HCT116 (cell line): ENCODE measurements around the gene GRID2.

ENCODE experiments used
- ATF3 ChIP-seq: IDR thresholded peaks from 2 replicates; pipeline ENCODE4 v1.6.1; 2012
- CBX3 ChIP-seq: IDR thresholded peaks from 2 replicates; pipeline ENCODE4 v1.6.1; 2012; ENCODE audit warnings: low read depth
- CTCF ChIP-seq, 3 experiments: fragments of 200-600 bp in 1 of 3; sonication (generic) in 1 of 3; IDR thresholded peaks in 2 of 3; conservative IDR thresholded peaks in 1 of 3; 2 replicates each; pipeline ENCODE4 v1.5.1; 2012 to 2017; ENCODE audit warnings: low read depth in 2 of 3, low read length in 2 of 3, antibody characterized with exemption in 1 of 3, borderline replicate concordance in 1 of 3, control low read depth in 1 of 3, mild to moderate bottlenecking in 1 of 3, mixed read lengths in 1 of 3, mixed run types in 1 of 3, moderate library complexity in 1 of 3; ENCODE audit not compliant: insufficient read depth in 1 of 3
- JUND ChIP-seq: IDR thresholded peaks from 2 replicates; pipeline ENCODE4 v1.6.1; 2012
- POLR2A ChIP-seq: IDR thresholded peaks from 2 replicates; pipeline ENCODE4 v1.7.0; 2011; ENCODE audit warnings: borderline replicate concordance; ENCODE audit not compliant: insufficient read depth, insufficient read length; ENCODE audit errors: extremely low read depth
- SIN3A ChIP-seq: IDR thresholded peaks from 2 replicates; pipeline ENCODE4 v1.6.1; 2012; ENCODE audit warnings: low read depth
- ZBTB33 ChIP-seq: IDR thresholded peaks from 2 replicates; pipeline ENCODE4 v1.6.1; 2011; ENCODE audit warnings: mild to moderate bottlenecking, low read length, moderate library complexity; ENCODE audit not compliant: insufficient replicate concordance; ENCODE audit errors: extremely low read depth
- ZFX ChIP-seq: fragments of 450-650 bp; IDR thresholded peaks from 2 replicates; pipeline ENCODE4 v1.6.1; 2017

GRCh38 chr4:93187892-93188291, 884.1 kb downstream of the GRID2 start:
- no peak for TF ChIP-seq CTCF (IDR thresholded peaks at IDR 0.05 in 2 of 3, conservative IDR thresholded peaks at IDR 0.05 in 1 of 3; ENCODE audit: borderline replicate concordance in 1 of 3, insufficient read depth in 1 of 3, low read depth in 2 of 3, low read length in 2 of 3)
- TF ChIP-seq SIN3A = no peak
- TF ChIP-seq CBX3 = no peak
- no peak for TF ChIP-seq ZFX
- no peak for TF ChIP-seq POLR2A
- TF ChIP-seq ATF3 = no peak
- no peak for TF ChIP-seq JUND
- no peak for TF ChIP-seq ZBTB33
